Adrenal gland (tissue), 5 donors: ENCODE data around the gene SERINC2.
"Not testable (repeated sequence)": the region's sequence is repeated elsewhere in the genome, so short reads cannot be mapped to it uniquely, and the experiment has no call there.

Experiments used
- POLR2A ChIP-seq, 2 donors: fragments of 450-650 bp; IDR thresholded peaks; one replicate each; pipeline ENCODE4 v1.6.1; 2017; ENCODE audit warnings: antibody characterized with exemption in 2 of 2, mild to moderate bottlenecking in 2 of 2, moderate library complexity in 1 of 2
- TF ChIP-seq, protein P1 (sequence below), 6 experiments: fragments of 450-650 bp in 4 of 6; fragments of 200-600 bp in 2 of 6; sonication (generic) in 1 of 6; IDR thresholded peaks; 1 replicate in 5 of 6; 2 replicates in 1 of 6; pipeline versions ENCODE4 v1.5.1 to v1.8.0; 2016 to 2021; ENCODE audit warnings: antibody characterized with exemption in 6 of 6, mild to moderate bottlenecking in 2 of 6, moderate library complexity in 1 of 6
- donor health status: DM: no; HTN: no; CAD: no.

DNA sequence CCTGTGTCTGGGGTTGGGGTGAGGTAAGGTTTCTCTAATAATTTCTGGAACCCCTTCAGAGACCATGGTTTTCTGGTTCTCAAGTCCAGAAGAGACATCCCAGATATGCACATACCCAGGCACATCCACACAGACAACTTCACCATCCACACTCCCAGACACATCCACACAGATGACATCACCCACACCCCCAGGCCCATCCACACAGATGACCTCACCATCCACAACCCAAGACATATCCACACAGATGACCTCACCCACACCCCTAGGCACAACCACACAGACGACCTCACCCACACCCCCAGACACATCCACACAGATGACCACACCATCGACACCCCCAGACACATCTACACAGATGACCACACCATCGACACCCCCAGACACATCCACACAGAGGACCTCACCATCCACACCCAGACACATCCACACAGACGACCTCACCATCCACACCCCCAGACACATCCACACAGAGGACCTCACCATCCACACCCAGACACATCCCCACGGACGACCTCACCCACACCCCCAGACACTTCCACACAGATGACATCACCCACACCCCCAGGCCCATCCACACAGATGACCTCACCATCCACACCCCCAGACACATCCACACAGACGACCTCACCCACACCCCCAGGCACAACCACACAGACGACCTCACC, 26.3 kb upstream of the SERINC2 start:
- TF ChIP-seq, protein P1, sequence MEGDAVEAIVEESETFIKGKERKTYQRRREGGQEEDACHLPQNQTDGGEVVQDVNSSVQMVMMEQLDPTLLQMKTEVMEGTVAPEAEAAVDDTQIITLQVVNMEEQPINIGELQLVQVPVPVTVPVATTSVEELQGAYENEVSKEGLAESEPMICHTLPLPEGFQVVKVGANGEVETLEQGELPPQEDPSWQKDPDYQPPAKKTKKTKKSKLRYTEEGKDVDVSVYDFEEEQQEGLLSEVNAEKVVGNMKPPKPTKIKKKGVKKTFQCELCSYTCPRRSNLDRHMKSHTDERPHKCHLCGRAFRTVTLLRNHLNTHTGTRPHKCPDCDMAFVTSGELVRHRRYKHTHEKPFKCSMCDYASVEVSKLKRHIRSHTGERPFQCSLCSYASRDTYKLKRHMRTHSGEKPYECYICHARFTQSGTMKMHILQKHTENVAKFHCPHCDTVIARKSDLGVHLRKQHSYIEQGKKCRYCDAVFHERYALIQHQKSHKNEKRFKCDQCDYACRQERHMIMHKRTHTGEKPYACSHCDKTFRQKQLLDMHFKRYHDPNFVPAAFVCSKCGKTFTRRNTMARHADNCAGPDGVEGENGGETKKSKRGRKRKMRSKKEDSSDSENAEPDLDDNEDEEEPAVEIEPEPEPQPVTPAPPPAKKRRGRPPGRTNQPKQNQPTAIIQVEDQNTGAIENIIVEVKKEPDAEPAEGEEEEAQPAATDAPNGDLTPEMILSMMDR (IDR thresholded peaks at IDR 0.05), result not testable (repeated sequence)
- not testable (repeated sequence) for TF ChIP-seq POLR2A (IDR thresholded peaks at IDR 0.05)
